KMS-11 (cell line): ENCODE results near the gene DRD4.
"Not testable (repeated sequence)": the region's sequence is repeated elsewhere in the genome, so short reads cannot be mapped to it uniquely, and the experiment has no call there.

Experiments
- H2AFZ ChIP-seq: fragments of 200-600 bp; sonication (generic); 2 replicates; pipeline ENCODE4 v1.6.1; 2016; ENCODE audit warnings: antibody characterized with exemption, mixed run types, low read depth
- H3K27ac ChIP-seq: fragments of 200-600 bp; sonication (generic); 2 replicates; pipeline ENCODE4 v1.6.1; 2016; ENCODE audit warnings: mild to moderate bottlenecking, mixed run types
- H3K27me3 ChIP-seq: fragments of 200-600 bp; sonication (generic); 2 replicates; pipeline ENCODE4 v1.6.1; 2017; ENCODE audit warnings: mild to moderate bottlenecking, low read depth, mixed run types, moderate library complexity; ENCODE audit not compliant: insufficient read depth
- H3K36me3 ChIP-seq: fragments of 200-600 bp; sonication (generic); 2 replicates; pipeline ENCODE4 v1.6.1; 2017; ENCODE audit warnings: mild to moderate bottlenecking, mixed run types; ENCODE audit not compliant: insufficient read depth
- H3K4me1 ChIP-seq: fragments of 200-600 bp; sonication (generic); 2 replicates; pipeline ENCODE4 v1.6.1; 2016; ENCODE audit warnings: mild to moderate bottlenecking, low read depth, mixed run types; ENCODE audit not compliant: poor library complexity, severe bottlenecking
- H3K4me2 ChIP-seq: fragments of 200-600 bp; sonication (generic); 2 replicates; pipeline ENCODE4 v1.7.0; 2016; ENCODE audit warnings: mild to moderate bottlenecking, mixed run types
- H3K4me3 ChIP-seq: fragments of 200-600 bp; sonication (generic); IDR thresholded peaks from 2 replicates; pipeline ENCODE4 v1.6.1; 2017; ENCODE audit warnings: low read depth, low read length, mixed read lengths; ENCODE audit not compliant: insufficient read depth
- H3K79me2 ChIP-seq: fragments of 200-600 bp; sonication (generic); 2 replicates; pipeline ENCODE4 v1.6.1; 2016; ENCODE audit warnings: low read depth, mixed run types; ENCODE audit not compliant: insufficient read depth
- H3K9ac ChIP-seq: fragments of 200-600 bp; sonication (generic); 2 replicates; pipeline ENCODE4 v1.6.1; 2016; ENCODE audit warnings: mild to moderate bottlenecking, mixed run types
- H4K20me1 ChIP-seq: fragments of 200-600 bp; sonication (generic); 2 replicates; pipeline ENCODE4 v1.6.1; 2016; ENCODE audit warnings: mild to moderate bottlenecking, mixed run types; ENCODE audit not compliant: insufficient read depth
- CTCF ChIP-seq: fragments of 200-600 bp; sonication (generic); conservative IDR thresholded peaks from 2 replicates; pipeline ENCODE4 v1.6.1; 2017; ENCODE audit warnings: low read depth, mild to moderate bottlenecking, antibody characterized with exemption, low read length, moderate library complexity, mixed read lengths

Gene DRD4

GRCh38 chr11:643366-643765 is 6.3 kb downstream of the DRD4 start:
- Histone ChIP-seq H3K9ac (no peak overlapping the region; the same call in 1 of the 2 replicates), H2AFZ (no peak overlapping the region), H4K20me1 (no peaks in the 10 kb centered on the region), H3K4me3 (no peak overlapping the region), H3K4me2 (peak overlapping the region; percentile 45; the same call in 1 of the 2 replicates), H3K27ac (peak overlapping the region; percentile 67), H3K27me3 (no peaks in the 10 kb centered on the region), H3K36me3 (no peaks in the 10 kb centered on the region), H3K4me1 (peaks cover 49% of the 10 kb centered on the region), H3K79me2 (no peaks in the 10 kb centered on the region)
- TF ChIP-seq CTCF, result no peak

- H3K4me1 ChIP-seq, result peaks cover 49% of the 10 kb centered on the region
- peak overlapping the region; percentile 45; the same call in 1 of the 2 replicates for H3K4me2 ChIP-seq
- H3K9ac ChIP-seq, result no peak overlapping the region; the same call in 1 of the 2 replicates
- peak overlapping the region; percentile 67 for H3K27ac ChIP-seq
- H3K79me2 ChIP-seq, result no peaks in the 10 kb centered on the region
- H3K36me3 ChIP-seq, result no peaks in the 10 kb centered on the region
- no peaks in the 10 kb centered on the region for H4K20me1 ChIP-seq
- no peak overlapping the region for H2AFZ ChIP-seq
- H3K27me3 ChIP-seq, result no peaks in the 10 kb centered on the region
- no peak for TF ChIP-seq CTCF
- no peak overlapping the region for H3K4me3 ChIP-seq
These were observed 7.0 kb downstream of the DRD4 start for GRCh38 chr11:643849-644738.

- H3K79me2 ChIP-seq, result no peaks in the 10 kb centered on the region
- peaks cover 49% of the 10 kb centered on the region for H3K4me1 ChIP-seq
- H4K20me1 ChIP-seq, result no peaks in the 10 kb centered on the region
- no peak overlapping the region for H2AFZ ChIP-seq
- no peak overlapping the region; the same call in 1 of the 2 replicates for H3K9ac ChIP-seq
- no peak for TF ChIP-seq CTCF
- peak overlapping the region; percentile 67 for H3K4me2 ChIP-seq
- H3K36me3 ChIP-seq, result no peaks in the 10 kb centered on the region
- peak overlapping the region; percentile 83 for H3K27ac ChIP-seq
- H3K4me3 ChIP-seq, result no peak overlapping the region
- no peaks in the 10 kb centered on the region for H3K27me3 ChIP-seq
These were observed 8.5 kb downstream of the DRD4 start for GRCh38 chr11:645536-645935.

- Histone ChIP-seq H4K20me1 (no peaks in the 10 kb centered on the region), H3K4me1 (peaks cover 49% of the 10 kb centered on the region), H2AFZ (no peak overlapping the region), H3K27ac (peak overlapping the region; percentile 83), H3K27me3 (no peaks in the 10 kb centered on the region), H3K9ac (0 out of 2 replicates have a peak overlapping the region, but pooled peaks have one; percentile 4), H3K4me2 (peak overlapping the region; percentile 58; the same call in 1 of the 2 replicates), H3K79me2 (no peaks in the 10 kb centered on the region), H3K36me3 (no peaks in the 10 kb centered on the region), H3K4me3 (no peak overlapping the region)
- no peak for TF ChIP-seq CTCF
These were observed 9.1 kb downstream of the DRD4 start for GRCh38 chr11:646214-646613.

- H2AFZ ChIP-seq, H3K79me2 ChIP-seq, H4K20me1 ChIP-seq, H3K36me3 ChIP-seq, H3K27me3 ChIP-seq, H3K4me3 ChIP-seq, H3K9ac ChIP-seq, H3K4me2 ChIP-seq: not testable (repeated sequence)
- Histone ChIP-seq H3K27ac (peak overlapping the region; percentile 83; the same call in 1 of the 2 replicates), H3K4me1 (peaks cover 49% of the 10 kb centered on the region)
These were observed 10.6 kb downstream of the DRD4 start for GRCh38 chr11:647672-648158.
